Smooth muscle cell (in vitro differentiated cells): ENCODE data around the gene PEPD. TPM values are rescaled to one million over a fixed set of nuclear protein-coding genes. Genes with fewer than 3 reads are reported as not detected.

Experiments used
- DNase-seq: peaks from one replicate; lab custom pipeline; 2025; ENCODE audit not compliant: unreplicated experiment; lab: John Stamatoyannopoulos, UW
- H2AFZ ChIP-seq: fragments of 200-600 bp; sonication (generic); 2 replicates; pipeline ENCODE4 v1.6.0; 2016; ENCODE audit warnings: antibody characterized with exemption, low read depth, mild to moderate bottlenecking
- H3F3A ChIP-seq: fragments of 200-600 bp; sonication (generic); 2 replicates; pipeline ENCODE4 v1.6.0; 2017; ENCODE audit warnings: antibody characterized with exemption, low read depth
- H3K27ac ChIP-seq: fragments of 200-600 bp; sonication (generic); 2 replicates; pipeline ENCODE4 v1.5.1; 2016; ENCODE audit warnings: low read depth, mild to moderate bottlenecking
- H3K27me3 ChIP-seq: fragments of 200-600 bp; sonication (generic); 2 replicates; pipeline ENCODE4 v1.6.1; 2016; ENCODE audit warnings: low read depth, mild to moderate bottlenecking
- H3K36me3 ChIP-seq: fragments of 200-600 bp; sonication (generic); 2 replicates; pipeline ENCODE4 v1.5.1; 2016; ENCODE audit warnings: low read depth
- H3K4me1 ChIP-seq: fragments of 200-600 bp; sonication (generic); 2 replicates; pipeline ENCODE4 v1.5.1; 2016; ENCODE audit warnings: low read depth
- H3K4me2 ChIP-seq: fragments of 200-600 bp; sonication (generic); 2 replicates; pipeline ENCODE4 v1.6.0; 2016; ENCODE audit warnings: mild to moderate bottlenecking
- H3K4me3 ChIP-seq: fragments of 200-600 bp; sonication (generic); 2 replicates; pipeline ENCODE4 v1.5.1; 2016; ENCODE audit warnings: mild to moderate bottlenecking
- H3K79me2 ChIP-seq: fragments of 200-600 bp; sonication (generic); 2 replicates; pipeline ENCODE4 v1.6.0; 2016; ENCODE audit warnings: low read depth, mild to moderate bottlenecking
- H3K9ac ChIP-seq: fragments of 200-600 bp; sonication (generic); 2 replicates; pipeline ENCODE4 v1.6.0; 2016; ENCODE audit warnings: low read depth
- H3K9me3 ChIP-seq: fragments of 200-600 bp; sonication (generic); replicated peaks from 2 replicates; pipeline ENCODE4 v1.5.1; 2016; ENCODE audit warnings: low read depth
- H4K20me1 ChIP-seq: fragments of 200-600 bp; sonication (generic); 2 replicates; pipeline ENCODE4 v1.6.0; 2016; ENCODE audit warnings: low read depth
- WGBS: methylation state at CpG from one replicate; pipeline ENCODE4 v1.1.7; 2016; ENCODE audit warnings: low lambda C conversion rate; 5-methylcytosine and 5-hydroxymethylcytosine counted together
- polyA plus RNA-seq: library from polyadenylated mRNA; unstranded; fragments of >200 nt; fragmentation: Nextera tagmentation; extraction: Ambion mirVana; gene quantifications from 2 replicates; pipeline ENCODE4 v1.2.1, GENCODE V29; 2016
- total RNA-seq: library from RNA; depleted of rRNA; stranded (reverse); fragments of >200 nt; gene quantifications from 2 replicates; pipeline ENCODE4 v1.2.3, GENCODE V29; 2014
- TF ChIP-seq, protein P1 (sequence below): fragments of 200-600 bp; sonication (generic); IDR thresholded peaks from 2 replicates; pipeline ENCODE4 v1.5.1; 2017; ENCODE audit warnings: borderline replicate concordance, mild to moderate bottlenecking, antibody characterized with exemption; ENCODE audit not compliant: insufficient read depth, poor library complexity, severe bottlenecking

The PEPD gene
- total and polyA plus RNA-seq, 2 experiments from 2014 or later = 57.2 to 70.4 TPM

DNA sequence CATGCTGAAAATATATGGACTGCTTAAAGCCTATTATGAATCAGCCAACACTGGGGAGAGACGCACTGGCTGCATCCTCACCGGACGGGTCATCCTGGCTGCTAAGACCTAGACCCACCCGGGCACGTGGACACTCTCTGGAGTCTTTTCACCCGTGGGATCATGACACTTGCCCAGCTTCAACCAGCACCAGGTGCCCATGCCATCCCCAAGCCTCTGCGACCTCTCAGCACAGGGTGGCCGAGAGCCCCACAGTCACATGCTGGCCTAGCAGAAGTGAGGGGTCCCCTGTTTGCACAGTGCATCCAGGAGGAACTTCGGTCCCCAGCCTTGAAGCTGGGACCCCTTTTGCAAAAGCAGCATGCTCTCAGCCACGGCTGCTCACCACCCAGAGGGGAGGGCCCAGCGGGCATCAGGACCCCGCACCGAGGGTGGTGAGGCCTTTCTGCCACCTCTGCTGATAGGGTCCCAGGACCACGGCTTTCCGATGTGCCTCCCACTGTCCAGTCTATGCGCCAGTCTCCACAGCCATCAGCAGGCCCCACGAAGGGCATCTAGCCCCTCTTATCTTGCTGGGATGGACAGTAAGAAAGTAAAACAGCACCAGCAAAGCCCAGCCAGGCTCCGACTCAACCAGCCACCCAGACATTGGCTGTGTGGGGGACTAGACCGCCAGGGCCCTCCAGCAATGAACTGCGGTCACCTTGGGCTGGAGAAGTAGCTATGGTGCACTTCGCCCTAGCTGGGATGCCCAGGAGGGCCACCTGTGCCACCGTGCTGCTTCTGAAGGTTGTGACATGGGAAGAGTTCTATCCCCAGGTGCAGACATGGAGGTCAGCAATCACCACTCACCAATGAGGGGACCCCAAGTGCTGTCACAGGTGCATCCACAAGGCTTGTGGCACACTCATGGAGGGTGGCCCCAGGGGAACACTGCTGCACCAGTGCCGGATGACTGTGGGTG is 75.0 kb downstream of the PEPD start:
- 95% methylated on average over 23 of the region's 23 CpGs for WGBS

DNA sequence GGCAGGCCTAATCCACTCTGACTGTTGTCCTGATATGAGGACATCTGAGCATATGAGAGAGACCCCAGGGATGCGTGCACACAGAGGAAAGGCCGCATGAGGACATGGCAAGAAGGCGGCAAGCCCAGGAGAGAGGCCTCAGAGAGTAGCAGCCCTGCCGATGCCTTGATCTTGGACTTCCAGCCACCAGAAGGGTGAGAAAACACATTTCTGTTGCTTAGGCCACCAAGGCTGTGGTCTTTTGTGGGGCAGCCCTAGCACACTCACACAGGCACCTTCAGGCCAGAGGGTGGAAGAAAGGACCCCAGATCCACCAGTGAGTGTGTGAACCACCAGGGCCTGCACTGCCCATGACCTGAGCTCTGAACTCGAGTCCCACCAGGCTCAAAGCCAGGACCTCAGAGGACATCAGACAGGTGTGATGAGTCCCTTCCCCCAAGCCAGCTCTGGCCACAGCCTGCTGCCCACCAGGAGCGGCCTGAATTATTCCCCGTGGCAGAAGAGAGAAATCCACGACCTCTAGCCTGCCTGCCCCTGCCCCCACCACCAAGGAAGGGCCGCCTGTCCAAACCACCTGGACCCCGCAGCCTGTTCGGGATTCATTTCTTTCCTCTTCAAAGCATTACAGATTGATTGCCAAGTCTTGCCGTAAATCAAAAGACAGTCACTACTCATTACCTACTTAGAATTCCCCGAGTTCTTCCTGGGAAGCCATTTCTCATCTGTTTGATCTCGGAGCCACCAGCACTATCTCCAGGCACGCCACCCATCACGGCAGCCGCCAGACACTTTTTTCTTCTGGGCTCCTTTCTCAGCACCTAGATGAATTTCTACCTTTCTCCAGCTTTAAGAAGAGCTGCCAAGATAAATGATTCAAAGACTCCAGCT is 75.9 kb downstream of the PEPD start:
- no peak overlapping the region for H3K27ac ChIP-seq
- no peak overlapping the region for H3K9ac ChIP-seq
- no peaks in the 10 kb centered on the region for H3K79me2 ChIP-seq
- H3K27me3 ChIP-seq = no peaks in the 10 kb centered on the region
- H3K4me3 ChIP-seq = no peak overlapping the region
- H3F3A ChIP-seq = no peaks in the 10 kb centered on the region
- H3K9me3 ChIP-seq = no peaks in the 10 kb centered on the region
- H4K20me1 ChIP-seq = no peaks in the 10 kb centered on the region
- H3K36me3 ChIP-seq = no peaks in the 10 kb centered on the region
- no peak for DNase-seq
- H2AFZ ChIP-seq = no peak overlapping the region
- 94% methylated on average over 17 of the region's 17 CpGs for WGBS
- H3K4me2 ChIP-seq = no peak overlapping the region
- no peaks in the 10 kb centered on the region for H3K4me1 ChIP-seq
- TF ChIP-seq, protein P1, sequence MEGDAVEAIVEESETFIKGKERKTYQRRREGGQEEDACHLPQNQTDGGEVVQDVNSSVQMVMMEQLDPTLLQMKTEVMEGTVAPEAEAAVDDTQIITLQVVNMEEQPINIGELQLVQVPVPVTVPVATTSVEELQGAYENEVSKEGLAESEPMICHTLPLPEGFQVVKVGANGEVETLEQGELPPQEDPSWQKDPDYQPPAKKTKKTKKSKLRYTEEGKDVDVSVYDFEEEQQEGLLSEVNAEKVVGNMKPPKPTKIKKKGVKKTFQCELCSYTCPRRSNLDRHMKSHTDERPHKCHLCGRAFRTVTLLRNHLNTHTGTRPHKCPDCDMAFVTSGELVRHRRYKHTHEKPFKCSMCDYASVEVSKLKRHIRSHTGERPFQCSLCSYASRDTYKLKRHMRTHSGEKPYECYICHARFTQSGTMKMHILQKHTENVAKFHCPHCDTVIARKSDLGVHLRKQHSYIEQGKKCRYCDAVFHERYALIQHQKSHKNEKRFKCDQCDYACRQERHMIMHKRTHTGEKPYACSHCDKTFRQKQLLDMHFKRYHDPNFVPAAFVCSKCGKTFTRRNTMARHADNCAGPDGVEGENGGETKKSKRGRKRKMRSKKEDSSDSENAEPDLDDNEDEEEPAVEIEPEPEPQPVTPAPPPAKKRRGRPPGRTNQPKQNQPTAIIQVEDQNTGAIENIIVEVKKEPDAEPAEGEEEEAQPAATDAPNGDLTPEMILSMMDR = no peak

More for the DNA sequence above, 75.0 kb downstream of the PEPD start:
- H3K9ac ChIP-seq = no peak overlapping the region
- TF ChIP-seq, protein P1 = no peak
- H2AFZ ChIP-seq = no peak overlapping the region
- H3K79me2 ChIP-seq = no peaks in the 10 kb centered on the region
- no peak overlapping the region for H3K4me3 ChIP-seq
- H4K20me1 ChIP-seq = no peaks in the 10 kb centered on the region
- no peaks in the 10 kb centered on the region for H3K27me3 ChIP-seq
- DNase-seq = no peak
- H3K4me2 ChIP-seq = no peak overlapping the region
- H3K4me1 ChIP-seq = no peaks in the 10 kb centered on the region
- no peak overlapping the region for H3K27ac ChIP-seq
- no peaks in the 10 kb centered on the region for H3K9me3 ChIP-seq
- no peaks in the 10 kb centered on the region for H3F3A ChIP-seq
- no peaks in the 10 kb centered on the region for H3K36me3 ChIP-seq

DNA sequence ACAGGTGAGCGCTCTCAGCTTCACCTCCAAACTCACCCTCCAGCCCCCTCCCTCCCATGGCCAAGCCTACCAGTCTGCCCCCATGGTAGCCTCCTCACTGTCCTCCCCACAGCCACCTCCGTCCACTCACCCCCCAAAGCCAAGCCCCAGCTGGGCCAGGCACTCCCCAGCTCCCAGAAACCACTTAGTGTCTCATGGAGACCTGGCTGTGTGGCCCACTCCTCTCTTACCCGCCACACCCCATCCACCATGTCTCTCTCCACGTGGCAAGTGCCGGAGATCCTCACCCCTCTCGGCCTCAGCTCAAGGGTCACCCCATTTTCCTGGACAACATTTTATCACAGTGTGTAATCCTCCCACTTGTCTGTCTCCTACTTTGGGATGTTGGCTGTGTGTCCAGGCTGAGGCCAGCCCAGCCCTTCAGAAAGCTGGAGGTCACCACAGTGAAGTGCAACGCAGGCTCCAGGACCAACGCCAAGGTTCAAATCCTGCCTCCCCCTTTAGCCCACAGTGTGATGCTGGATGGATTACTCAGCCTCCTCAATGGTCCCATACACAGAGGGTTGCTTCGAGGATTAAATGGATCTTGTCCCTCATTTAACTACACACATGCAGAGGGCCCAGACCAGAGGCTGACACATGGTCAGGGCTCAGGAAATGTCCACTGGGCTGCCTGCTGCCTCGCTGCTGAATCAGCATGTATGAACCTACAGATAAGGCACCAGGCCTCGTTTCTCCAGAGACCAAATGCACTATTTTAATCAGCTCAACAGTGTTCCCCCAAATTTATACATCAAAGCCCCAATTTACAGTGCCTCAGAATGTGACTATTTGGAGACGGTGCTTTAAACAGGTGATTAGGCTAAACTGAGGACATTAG is 76.8 kb downstream of the PEPD start:
- no peaks in the 10 kb centered on the region for H3K4me1 ChIP-seq
- H3K9me3 ChIP-seq = no peaks in the 10 kb centered on the region
- H3K36me3 ChIP-seq = no peaks in the 10 kb centered on the region
- H3K9ac ChIP-seq = no peak overlapping the region
- H3K4me3 ChIP-seq = no peak overlapping the region
- H2AFZ ChIP-seq = no peak overlapping the region
- DNase-seq = no peak
- no peaks in the 10 kb centered on the region for H3F3A ChIP-seq
- no peaks in the 10 kb centered on the region for H3K79me2 ChIP-seq
- WGBS = 88% methylated on average over 10 of the region's 12 CpGs
- TF ChIP-seq, protein P1 = no peak
- no peaks in the 10 kb centered on the region for H4K20me1 ChIP-seq
- no peak overlapping the region for H3K4me2 ChIP-seq
- H3K27me3 ChIP-seq = no peaks in the 10 kb centered on the region
- H3K27ac ChIP-seq = no peak overlapping the region
